ENCODE measurements around the gene CYBA. TPM values are rescaled to one million over a fixed set of nuclear protein-coding genes. Genes with fewer than 3 reads are reported as not detected.

Gene CYBA
- total RNA-seq, 2 donors from 2014 or later, result 126 to 177 TPM

DNA sequence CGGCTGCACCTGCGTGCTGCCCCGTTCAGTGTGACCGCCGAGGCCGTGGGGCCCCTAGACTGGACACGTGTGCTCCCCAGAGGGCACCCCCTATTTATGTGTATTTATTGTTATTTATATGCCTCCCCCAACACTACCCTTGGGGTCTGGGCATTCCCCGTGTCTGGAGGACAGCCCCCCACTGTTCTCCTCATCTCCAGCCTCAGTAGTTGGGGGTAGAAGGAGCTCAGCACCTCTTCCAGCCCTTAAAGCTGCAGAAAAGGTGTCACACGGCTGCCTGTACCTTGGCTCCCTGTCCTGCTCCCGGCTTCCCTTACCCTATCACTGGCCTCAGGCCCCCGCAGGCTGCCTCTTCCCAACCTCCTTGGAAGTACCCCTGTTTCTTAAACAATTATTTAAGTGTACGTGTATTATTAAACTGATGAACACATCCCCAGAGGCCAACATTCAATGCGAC, 10.8 kb downstream of the CYBA start:
- H3K4me3 ChIP-seq, result no peak overlapping the region
- peaks cover 18% of the 10 kb centered on the region for H3K4me1 ChIP-seq
- no peak for ATAC-seq
- H3K27me3 ChIP-seq, result no peaks in the 10 kb centered on the region
- H3K36me3 ChIP-seq (replicated peaks in 1 of 2; ENCODE audit: insufficient read depth in 1 of 2, low read depth in 2 of 2), result no peaks in the 10 kb centered on the region
- no peak for DNase-seq
- intact Hi-C loops (cut with DNase I), result no loop called here
- TF ChIP-seq, protein P1, sequence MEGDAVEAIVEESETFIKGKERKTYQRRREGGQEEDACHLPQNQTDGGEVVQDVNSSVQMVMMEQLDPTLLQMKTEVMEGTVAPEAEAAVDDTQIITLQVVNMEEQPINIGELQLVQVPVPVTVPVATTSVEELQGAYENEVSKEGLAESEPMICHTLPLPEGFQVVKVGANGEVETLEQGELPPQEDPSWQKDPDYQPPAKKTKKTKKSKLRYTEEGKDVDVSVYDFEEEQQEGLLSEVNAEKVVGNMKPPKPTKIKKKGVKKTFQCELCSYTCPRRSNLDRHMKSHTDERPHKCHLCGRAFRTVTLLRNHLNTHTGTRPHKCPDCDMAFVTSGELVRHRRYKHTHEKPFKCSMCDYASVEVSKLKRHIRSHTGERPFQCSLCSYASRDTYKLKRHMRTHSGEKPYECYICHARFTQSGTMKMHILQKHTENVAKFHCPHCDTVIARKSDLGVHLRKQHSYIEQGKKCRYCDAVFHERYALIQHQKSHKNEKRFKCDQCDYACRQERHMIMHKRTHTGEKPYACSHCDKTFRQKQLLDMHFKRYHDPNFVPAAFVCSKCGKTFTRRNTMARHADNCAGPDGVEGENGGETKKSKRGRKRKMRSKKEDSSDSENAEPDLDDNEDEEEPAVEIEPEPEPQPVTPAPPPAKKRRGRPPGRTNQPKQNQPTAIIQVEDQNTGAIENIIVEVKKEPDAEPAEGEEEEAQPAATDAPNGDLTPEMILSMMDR (IDR thresholded peaks at IDR 0.05), result no peak
- TF ChIP-seq POLR2A (IDR thresholded peaks at IDR 0.05), result no peak
- H3K27ac ChIP-seq, result no peak overlapping the region
- no peaks in the 10 kb centered on the region for H3K9me3 ChIP-seq
- 66 to 71% methylated on average over 13 of the region's 13 CpGs for WGBS, 2 donors

- Histone ChIP-seq H3K4me1 (peaks cover 18% of the 10 kb centered on the region), H3K4me3 (no peak overlapping the region), H3K36me3 (replicated peaks in 1 of 2; ENCODE audit: insufficient read depth in 1 of 2, low read depth in 2 of 2) (no peaks in the 10 kb centered on the region), H3K27ac (no peak overlapping the region), H3K27me3 (no peaks in the 10 kb centered on the region), H3K9me3 (no peaks in the 10 kb centered on the region)
- TF ChIP-seq, protein P1 (IDR thresholded peaks at IDR 0.05), result no peak
- no peak for TF ChIP-seq POLR2A (IDR thresholded peaks at IDR 0.05)
- intact Hi-C loops (cut with DNase I), result no loop called here
- ATAC-seq (no peak), DNase-seq (peak; percentile 40 to 70 (median 47))
- WGBS, 2 donors, result 57 to 64% methylated on average over 31 to 45 of the region's 45 CpGs
Observed at GRCh38 chr16:88639231-88640038, 11.4 kb downstream of the CYBA start.

DNA sequence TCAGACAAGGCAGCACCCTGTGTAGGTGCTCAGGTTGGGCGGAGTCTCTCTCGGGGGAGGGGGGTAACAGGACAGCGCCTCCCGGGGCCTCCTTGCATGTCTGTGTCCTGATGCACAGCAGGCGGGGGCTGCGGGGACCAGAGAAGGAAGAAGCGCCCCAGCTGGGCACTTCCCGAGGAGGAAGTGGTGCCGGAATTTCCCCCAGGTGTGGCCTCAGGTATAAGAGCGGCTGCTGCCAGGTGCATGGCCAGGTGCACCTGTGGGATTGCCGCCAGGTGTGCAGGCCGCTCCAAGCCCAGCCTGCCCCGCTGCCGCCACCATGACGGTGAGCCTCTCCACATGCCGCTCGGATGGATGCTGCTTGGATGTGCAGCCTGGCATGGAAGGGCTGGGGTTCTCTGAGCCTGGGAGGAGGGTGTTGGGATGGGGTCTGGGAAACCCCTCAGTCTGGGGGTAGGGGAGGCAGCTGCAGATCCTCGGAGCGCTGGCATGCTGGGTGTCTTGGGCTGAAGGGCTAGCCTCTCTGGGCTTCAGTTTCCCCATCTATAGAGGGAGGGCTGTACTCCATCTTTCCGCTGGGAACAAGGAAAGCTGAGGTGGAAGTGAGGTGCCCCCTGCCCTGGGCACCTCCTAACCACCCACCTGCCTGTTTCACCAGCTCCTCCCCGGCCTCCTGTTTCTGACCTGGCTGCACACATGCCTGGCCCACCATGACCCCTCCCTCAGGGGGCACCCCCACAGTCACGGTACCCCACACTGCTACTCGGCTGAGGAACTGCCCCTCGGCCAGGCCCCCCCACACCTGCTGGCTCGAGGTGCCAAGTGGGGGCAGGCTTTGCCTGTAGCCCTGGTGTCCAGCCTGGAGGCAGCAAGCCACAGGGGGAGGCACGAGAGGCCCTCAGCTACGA, 12.3 kb downstream of the CYBA start, which contains the start of gene IL17C:
Gene IL17C, plus strand, starts transcription at position 250 of the 908 bp plus-strand sequence. Its CDS starts 70 bp downstream, at position 320.
- H3K4me1 ChIP-seq, result peaks cover 18% of the 10 kb centered on the region
- no peak within 1 kb of the TSS for H3K4me3 ChIP-seq
- ATAC-seq, result peak; percentile 80
- no peaks in the 10 kb centered on the region for H3K9me3 ChIP-seq
- 21 to 32% methylated on average over 7 to 27 of the region's 27 CpGs for WGBS, 2 donors
- peak; percentile 80 to 92 (median 88) for DNase-seq
- intact Hi-C loops (cut with DNase I), result no loop called here
- H3K27ac ChIP-seq, result no peak within 1 kb of the TSS
- H3K27me3 ChIP-seq, result no peaks in the 10 kb centered on the region
- no peaks in the 10 kb centered on the region for H3K36me3 ChIP-seq (replicated peaks in 1 of 2; ENCODE audit: insufficient read depth in 1 of 2, low read depth in 2 of 2)
- TF ChIP-seq, protein P1 (IDR thresholded peaks at IDR 0.05), result no peak
- no peak for TF ChIP-seq POLR2A (IDR thresholded peaks at IDR 0.05)

DNA sequence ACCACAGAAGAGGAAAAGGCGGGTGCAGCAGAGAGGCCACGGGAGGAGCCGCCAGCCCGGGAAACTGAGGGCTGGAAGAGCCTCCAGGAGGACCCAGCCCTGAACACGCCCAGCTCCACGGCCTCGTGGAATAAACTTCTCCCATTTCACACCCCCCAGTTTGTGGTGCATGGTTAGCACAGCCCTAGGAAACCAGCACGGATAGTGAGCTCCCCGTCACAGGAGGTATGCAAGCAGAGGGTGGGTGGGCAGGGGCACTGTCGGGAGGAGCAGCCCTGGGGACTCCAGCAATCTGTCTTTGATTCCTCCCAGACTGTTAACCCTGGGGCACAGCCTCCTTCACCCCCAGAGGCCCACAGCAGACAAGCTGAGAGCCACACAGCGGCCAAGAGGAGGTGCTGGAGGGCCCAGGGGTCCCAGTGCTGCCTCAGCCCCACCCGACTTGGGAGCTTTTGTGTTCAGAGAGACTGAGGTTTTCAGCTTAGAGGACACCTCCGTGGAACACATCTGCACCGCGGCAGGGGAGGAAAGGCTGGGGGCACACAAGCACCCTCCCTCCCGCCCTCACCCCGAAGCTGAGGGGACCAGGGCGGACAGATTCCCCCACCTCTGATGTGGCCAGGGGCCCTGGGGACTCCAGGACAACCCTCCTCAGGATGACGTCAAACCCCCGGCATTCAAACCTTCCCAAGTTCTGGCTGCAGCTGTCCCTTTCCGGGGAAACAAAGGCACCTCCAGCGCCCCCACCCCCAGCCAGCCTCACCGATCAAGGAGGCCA, 14.2 kb downstream of the CYBA start:
- DNase-seq (no peak), ATAC-seq (no peak)
- Histone ChIP-seq H3K4me1 (peaks cover 18% of the 10 kb centered on the region), H3K36me3 (replicated peaks in 1 of 2; ENCODE audit: insufficient read depth in 1 of 2, low read depth in 2 of 2) (peaks cover 0 to 5% of the 10 kb centered on the region in 2 donors), H3K27me3 (no peaks in the 10 kb centered on the region), H3K4me3 (no peak overlapping the region), H3K27ac (no peak overlapping the region), H3K9me3 (no peaks in the 10 kb centered on the region)
- intact Hi-C loops (cut with DNase I), result no loop called here
- TF ChIP-seq, protein P1 (IDR thresholded peaks at IDR 0.05), result no peak
- no peak for TF ChIP-seq POLR2A (IDR thresholded peaks at IDR 0.05)
- WGBS, 2 donors, result 81 to 92% methylated on average over 14 to 23 of the region's 23 CpGs

Data from body of pancreas (tissue), 4 donors.